GM23248 (cell line): Measurements from ENCODE around the gene KCNK18.

Source experiments
- EZH2 ChIP-seq: fragments of 200-600 bp; sonication (generic); IDR thresholded peaks from 2 replicates; pipeline ENCODE4 v1.6.1; 2018; ENCODE audit warnings: antibody characterized with exemption, mild to moderate bottlenecking; ENCODE audit not compliant: insufficient read depth, poor library complexity, severe bottlenecking
- EZH2phosphoT487 ChIP-seq: fragments of 200-600 bp; sonication (generic); IDR thresholded peaks from 2 replicates; pipeline ENCODE4 v1.6.1; 2018; ENCODE audit warnings: antibody characterized with exemption, moderate library complexity, mild to moderate bottlenecking, low read depth; ENCODE audit not compliant: insufficient read depth

- TF ChIP-seq EZH2, result no peak
- TF ChIP-seq EZH2phosphoT487, result 0 out of 2 replicates have a peak, but pooled peaks have one; percentile 61
Observed at GRCh38 chr10:117165538-117166417, 31.5 kb upstream of the KCNK18 start.
